ENCODE data around the gene MACROD2.

The MACROD2 gene

DNA sequence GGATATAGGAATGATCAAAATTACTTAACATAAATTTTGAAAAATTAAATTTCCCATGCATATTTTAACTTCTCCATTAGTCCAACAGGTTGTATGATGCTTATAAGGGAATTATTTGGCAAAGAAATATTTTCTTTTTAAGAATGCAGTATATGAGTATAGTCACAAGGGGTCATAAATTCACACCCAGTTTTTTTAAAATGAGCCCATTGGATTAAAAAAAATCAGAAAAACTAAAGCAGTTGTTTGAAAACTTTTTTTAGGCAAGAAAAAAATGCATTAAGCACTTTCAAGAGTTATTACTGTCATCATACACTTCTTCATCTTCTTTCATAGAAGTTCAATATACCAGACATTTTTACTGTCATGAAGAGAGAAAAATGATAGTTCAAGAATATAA is 746.3 kb downstream of the MACROD2 start:
- TF ChIP-seq, protein P1, sequence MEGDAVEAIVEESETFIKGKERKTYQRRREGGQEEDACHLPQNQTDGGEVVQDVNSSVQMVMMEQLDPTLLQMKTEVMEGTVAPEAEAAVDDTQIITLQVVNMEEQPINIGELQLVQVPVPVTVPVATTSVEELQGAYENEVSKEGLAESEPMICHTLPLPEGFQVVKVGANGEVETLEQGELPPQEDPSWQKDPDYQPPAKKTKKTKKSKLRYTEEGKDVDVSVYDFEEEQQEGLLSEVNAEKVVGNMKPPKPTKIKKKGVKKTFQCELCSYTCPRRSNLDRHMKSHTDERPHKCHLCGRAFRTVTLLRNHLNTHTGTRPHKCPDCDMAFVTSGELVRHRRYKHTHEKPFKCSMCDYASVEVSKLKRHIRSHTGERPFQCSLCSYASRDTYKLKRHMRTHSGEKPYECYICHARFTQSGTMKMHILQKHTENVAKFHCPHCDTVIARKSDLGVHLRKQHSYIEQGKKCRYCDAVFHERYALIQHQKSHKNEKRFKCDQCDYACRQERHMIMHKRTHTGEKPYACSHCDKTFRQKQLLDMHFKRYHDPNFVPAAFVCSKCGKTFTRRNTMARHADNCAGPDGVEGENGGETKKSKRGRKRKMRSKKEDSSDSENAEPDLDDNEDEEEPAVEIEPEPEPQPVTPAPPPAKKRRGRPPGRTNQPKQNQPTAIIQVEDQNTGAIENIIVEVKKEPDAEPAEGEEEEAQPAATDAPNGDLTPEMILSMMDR (IDR thresholded peaks at IDR 0.05) = no peak
- TF ChIP-seq ZFX (IDR thresholded peaks at IDR 0.05; ENCODE audit: borderline replicate concordance) = no peak
- no peak overlapping the region for H3K27ac ChIP-seq

DNA sequence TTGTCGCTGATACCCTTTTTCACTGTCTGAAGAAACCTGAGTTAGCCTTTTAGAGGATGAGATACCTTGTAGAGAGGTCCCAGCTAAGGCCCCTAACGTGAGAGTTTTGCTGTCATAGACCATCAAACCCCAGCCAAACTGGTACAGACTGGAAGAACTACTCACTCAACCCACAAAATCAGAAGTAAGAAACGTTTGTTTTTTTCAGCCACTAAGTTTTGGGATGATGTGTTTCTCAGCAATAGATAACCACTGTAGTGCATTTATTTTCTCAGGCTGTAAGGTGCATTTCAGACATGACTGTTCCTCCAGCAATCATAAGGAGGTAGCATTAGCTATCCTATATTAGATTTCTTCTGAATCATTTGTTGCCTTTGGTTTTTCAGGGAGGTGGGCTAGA is 749.4 kb downstream of the MACROD2 start:
- TF ChIP-seq ZFX (IDR thresholded peaks at IDR 0.05; ENCODE audit: borderline replicate concordance) = no peak
- TF ChIP-seq, protein P1 (IDR thresholded peaks at IDR 0.05) = no peak
- no peak overlapping the region for H3K27ac ChIP-seq

DNA sequence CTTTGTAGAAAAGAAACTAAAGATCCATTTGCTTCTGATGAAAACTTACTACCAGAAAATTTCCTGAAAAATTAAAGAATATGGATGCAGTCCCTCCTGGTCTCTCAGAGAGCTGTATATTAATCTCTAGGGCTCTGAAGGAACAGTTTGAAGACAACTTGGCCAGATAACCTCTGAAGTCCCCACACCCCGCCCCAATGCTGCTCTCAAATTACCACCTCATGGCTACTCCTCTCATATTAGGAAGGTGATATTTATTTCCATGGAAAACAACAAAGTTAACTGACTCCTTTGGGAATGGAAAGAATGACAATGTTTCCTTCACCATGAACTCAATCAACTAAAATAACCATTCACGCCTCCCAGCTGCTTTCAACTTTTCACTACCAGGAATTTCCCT is 750.5 kb downstream of the MACROD2 start:
- H3K27ac ChIP-seq = no peak overlapping the region
- TF ChIP-seq ZFX (IDR thresholded peaks at IDR 0.05; ENCODE audit: borderline replicate concordance) = no peak
- TF ChIP-seq, protein P1 (IDR thresholded peaks at IDR 0.05) = no peak

DNA sequence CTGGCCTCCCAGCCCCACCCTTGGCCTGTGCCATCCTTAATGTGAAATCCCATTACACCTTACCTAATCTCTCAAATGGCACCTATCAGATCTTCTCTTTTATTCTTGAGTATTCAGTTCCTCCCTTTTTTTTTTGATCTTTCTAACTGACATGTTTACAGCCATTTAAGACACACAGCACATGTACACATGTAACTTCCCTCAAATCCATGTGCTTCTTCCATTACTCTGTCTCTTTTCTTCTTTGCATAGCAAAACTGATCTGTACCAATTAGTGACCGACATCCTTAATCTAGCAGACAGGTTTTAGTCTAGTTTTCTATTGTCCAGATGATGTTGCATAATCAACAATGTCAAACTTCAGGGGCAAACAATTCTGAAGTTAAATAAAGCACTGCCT is 755.9 kb downstream of the MACROD2 start:
- TF ChIP-seq, protein P1 (IDR thresholded peaks at IDR 0.05) = no peak
- no peak for TF ChIP-seq ZFX (IDR thresholded peaks at IDR 0.05; ENCODE audit: borderline replicate concordance)

DNA sequence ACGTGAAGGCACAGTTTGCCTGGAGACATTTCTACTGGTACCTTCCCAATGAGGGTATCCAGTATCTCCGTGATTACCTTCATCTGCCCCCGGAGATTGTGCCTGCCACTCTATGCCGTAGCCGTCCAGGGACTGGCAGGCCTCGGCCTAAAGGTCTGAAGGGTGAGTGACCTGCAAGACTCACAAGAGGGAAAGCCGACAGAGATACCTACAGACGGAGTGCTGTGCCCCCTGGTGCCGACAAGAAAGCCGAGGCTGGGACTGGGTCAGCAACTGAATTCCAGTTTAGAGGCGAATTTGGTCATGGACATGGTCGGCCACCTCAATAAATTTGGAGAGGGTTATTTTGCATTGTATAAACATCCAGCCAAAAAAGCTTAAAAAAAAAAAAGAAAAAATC is 762.4 kb downstream of the MACROD2 start:
- TF ChIP-seq, protein P1 (IDR thresholded peaks at IDR 0.05) = no peak
- TF ChIP-seq ZFX (IDR thresholded peaks at IDR 0.05; ENCODE audit: borderline replicate concordance) = no peak
- no peak overlapping the region for H3K27ac ChIP-seq

More for the DNA sequence above, 755.9 kb downstream of the MACROD2 start:
- H3K27ac ChIP-seq = no peak overlapping the region

DNA sequence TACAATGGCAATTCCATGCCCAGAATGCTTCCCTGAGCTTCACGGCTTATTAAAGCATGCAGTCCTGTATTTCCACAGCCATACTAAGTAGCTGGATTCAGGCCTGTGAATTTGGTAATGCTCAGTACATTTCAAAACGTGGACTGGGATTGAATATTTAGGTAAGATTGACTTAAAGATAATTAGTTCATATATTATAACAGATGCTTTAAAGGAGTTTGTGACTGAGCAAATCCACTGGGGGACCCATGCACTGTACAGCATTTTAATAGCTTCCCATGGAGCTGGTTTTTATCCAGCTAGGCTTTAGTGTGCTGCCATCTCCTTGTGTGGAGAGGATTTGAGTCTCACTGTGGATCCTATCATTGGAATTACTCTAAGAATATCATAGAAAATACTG is 763.0 kb downstream of the MACROD2 start:
- TF ChIP-seq, protein P1 (IDR thresholded peaks at IDR 0.05) = no peak
- no peak for TF ChIP-seq ZFX (IDR thresholded peaks at IDR 0.05; ENCODE audit: borderline replicate concordance)
- no peak overlapping the region for H3K27ac ChIP-seq

DNA sequence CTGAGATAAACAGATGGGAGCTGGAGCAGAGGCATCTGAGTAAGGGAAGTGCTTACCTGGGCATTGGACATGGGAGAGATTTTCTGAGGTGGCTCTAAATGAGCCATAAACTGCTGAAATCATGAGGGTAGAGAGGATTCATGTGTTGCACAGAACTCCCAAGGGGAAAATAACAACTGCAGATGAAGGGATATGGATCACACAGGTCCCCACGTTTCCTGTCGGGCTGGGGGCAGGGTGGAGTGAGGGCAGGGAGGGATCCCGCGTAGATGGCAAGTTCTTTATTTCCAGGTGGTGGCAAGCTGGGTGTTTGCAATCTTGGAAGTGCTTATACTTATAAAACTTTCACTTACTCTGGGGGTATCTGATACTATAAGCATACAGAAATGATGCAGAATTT is 764.7 kb downstream of the MACROD2 start:
- no peak overlapping the region for H3K27ac ChIP-seq
- no peak for TF ChIP-seq ZFX (IDR thresholded peaks at IDR 0.05; ENCODE audit: borderline replicate concordance)
- TF ChIP-seq, protein P1 (IDR thresholded peaks at IDR 0.05) = no peak
